HG02981 (cell line): ENCODE measurements around the gene MAPK14.

Experiments used
- ATAC-seq: cut with Tn5 transposase; IDR thresholded peaks from one replicate; pipeline ENCODE4 v1.9.1; 2021; ENCODE audit warnings: mild to moderate bottlenecking, moderate library complexity; ENCODE audit not compliant: unreplicated experiment

MAPK14 gene

DNA sequence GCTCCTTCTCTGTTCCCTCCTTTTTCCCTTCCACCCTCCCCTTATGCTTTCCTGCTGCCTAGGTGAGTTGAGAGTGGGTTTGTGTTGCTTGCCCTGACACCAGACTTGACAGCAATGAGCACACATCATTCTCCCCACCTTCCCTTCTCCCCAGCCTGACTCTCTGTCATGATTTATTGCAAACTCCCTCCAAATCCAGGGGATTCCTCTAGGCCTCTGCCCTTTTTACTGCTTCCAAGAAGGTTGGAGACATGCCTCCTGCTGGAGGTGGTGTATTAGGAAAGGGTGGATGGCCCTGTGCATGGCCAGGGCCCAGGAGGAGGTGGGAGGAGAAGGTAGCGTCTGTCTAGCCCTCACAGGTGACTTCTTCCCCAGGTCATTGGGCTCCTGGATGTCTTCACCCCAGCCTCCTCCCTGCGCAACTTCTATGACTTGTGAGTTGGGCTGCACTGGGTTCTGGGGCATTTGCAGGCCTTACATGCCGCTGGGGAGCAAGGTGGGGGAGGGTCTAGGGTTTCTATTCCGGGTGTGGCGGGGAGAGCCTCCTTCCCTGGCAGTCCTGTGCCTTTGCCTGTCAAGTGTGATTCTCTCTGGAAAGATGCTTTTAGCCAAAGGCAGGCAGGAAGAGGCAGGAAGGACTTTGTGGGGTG lies 104.8 kb downstream of the MAPK14 start:
- no peak for ATAC-seq

DNA sequence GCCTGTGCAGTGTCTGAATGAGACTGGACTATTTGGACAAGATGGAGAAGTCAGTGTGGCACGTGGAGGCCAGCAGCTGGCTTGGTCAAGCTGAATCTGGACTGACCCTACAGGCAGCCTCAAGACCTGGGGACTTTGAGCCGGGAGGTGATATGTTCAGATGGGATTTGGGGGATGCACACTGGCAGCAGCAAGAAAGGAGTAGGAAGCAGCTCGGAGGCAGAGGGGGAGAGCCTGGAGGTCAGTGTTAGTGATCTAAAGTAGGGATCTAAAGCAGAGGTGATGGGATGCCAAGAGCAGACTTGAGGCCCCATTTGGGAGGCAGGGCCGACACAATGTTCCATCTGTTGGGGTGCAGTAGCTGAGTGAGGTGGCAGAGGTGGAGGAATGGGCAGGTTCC lies 105.5 kb downstream of the MAPK14 start:
- ATAC-seq, result no peak

DNA sequence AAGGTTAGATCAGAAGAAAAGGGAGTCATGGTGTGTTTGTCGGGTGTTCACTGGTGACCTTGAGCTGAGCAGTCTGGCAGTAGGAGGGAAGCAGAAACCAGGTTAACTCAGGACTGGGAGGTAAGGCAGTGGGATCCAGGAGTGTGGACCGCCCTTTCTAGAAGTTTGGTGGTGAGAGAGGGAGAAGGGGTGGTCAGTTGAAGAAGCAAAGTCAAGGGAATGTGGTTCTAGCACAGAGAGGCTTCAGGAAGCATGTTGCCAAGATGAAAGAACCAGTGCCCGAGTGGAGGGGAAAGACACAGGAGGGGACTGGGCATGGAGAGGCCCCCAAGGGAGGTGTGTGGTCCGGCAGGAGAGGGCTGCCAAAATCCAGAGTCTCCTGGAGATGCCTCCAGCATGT lies 106.3 kb downstream of the MAPK14 start:
- no peak for ATAC-seq

DNA sequence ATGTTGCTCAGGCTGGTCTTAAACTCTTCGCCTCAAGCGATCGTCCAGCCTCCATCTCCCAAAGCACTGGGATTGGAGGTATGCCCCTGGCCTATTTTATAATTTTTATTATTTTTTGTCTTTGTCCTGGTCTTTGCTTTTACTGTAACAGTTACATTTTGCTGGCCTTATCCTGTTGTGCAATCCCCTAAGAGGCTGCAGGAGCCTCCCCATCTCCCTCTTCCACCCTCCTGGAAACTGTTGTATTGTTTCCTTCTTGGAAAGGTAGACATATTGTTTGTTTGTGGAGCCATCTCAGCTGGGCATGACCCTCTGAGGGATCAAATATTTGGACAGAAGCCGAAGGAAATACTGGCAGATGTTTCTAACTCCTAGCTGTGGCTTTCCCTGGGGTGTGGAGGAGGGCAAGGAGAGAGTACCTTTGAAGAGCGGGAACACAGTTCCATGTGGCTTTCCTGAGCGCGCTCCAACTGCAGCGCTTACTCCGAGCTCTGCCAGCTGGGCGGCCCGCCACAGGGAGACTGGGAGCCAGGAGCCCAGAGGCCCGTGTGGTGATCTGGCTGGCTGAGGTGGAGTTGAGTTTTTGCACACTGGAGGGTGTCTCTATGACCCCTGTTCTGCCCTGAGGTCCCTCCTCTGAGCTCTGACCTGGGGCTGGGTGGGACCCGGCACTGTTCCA lies 107.6 kb downstream of the MAPK14 start:
- no peak for ATAC-seq

DNA sequence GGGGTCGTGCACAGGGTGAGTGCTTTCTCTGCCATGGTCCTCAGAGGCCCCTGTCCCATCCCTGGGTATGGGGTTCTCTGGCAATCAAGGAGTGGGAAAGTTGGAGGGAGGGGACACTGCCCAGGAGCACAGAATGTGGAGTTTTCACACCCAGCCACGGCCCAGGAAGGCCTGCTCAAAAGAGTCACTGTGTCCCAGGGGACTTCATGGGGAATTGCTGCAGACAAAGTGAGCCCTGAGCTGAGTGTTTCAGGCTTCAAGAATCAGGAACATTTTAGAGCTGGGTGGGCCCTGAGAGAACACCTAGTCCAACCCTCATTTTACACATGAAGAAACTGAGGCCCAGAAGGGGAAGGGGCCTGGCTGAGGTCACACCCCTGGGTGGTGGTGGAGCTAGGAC lies 108.4 kb downstream of the MAPK14 start:
- no peak for ATAC-seq

DNA sequence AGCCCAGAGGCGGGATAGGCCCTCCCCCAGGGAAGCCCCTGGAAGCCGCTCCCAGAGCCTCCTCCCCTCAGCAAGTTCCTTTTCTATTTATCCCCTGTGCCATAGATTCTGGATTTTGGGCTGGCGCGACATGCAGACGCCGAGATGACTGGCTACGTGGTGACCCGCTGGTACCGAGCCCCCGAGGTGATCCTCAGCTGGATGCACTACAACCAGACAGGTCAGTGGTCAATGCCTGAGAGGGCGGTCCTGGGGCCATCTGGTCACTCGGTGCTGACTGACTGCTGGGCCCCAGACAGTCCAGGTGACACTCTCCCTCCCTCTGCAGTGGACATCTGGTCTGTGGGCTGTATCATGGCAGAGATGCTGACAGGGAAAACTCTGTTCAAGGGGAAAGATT lies 108.9 kb downstream of the MAPK14 start:
- ATAC-seq, result no peak

DNA sequence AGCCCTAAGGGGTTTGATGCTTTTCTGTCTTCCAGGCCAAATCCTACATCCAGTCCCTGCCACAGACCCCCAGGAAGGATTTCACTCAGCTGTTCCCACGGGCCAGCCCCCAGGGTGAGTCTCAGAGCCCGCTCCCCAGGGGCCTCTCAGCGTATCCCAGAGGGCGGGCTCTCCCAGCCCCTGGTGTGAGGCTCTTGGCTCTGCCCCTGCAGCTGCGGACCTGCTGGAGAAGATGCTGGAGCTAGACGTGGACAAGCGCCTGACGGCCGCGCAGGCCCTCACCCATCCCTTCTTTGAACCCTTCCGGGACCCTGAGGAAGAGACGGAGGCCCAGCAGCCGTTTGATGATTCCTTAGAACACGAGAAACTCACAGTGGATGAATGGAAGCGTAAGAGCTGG lies 111.1 kb downstream of the MAPK14 start:
- ATAC-seq, result no peak

DNA sequence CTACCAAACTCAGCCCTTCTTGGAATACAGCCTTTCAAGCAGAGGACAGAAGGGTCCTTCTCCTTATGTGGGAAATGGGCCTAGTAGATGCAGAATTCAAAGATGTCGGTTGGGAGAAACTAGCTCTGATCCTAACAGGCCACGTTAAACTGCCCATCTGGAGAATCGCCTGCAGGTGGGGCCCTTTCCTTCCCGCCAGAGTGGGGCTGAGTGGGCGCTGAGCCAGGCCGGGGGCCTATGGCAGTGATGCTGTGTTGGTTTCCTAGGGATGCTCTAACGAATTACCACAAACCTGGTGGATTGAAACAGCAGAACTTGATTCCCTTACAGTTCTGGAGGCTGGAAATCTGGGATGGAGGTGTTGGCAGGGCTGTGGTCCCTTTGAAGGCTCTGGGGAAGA lies 111.8 kb downstream of the MAPK14 start:
- ATAC-seq, result no peak

DNA sequence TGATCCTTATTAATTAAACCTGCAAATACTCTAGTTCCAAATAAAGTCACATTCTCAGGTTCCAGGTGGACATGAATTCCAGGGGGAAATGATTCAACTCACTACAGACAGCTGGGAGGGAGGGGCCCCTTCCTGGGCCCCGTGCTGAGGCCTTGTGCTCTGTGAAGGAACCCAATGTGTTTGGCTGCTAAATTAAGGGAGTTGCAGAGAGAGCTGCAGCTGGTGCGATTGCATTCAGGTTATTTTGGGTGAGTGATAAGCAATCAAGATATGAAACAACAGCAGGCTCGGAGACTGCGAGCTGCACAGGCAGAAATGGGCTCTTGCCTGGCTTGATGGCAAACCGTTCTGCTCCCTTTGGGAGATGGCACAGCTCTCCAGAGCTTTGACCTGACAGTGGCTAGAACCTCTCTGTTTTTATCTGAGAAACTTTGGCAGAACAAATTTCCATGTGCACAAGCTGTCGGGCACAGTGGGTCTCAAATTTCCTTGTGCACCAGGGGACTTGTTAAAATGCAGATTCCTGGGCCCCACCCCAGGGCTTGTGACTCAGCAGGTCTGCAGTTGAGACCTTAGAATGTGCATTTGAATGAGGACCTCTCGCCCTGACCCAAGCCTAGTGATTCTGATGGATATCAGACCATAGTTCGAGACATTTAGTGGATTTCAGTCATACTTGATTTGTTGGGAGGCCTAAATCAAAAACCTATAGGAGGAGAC lies 112.5 kb downstream of the MAPK14 start:
- no peak for ATAC-seq

DNA sequence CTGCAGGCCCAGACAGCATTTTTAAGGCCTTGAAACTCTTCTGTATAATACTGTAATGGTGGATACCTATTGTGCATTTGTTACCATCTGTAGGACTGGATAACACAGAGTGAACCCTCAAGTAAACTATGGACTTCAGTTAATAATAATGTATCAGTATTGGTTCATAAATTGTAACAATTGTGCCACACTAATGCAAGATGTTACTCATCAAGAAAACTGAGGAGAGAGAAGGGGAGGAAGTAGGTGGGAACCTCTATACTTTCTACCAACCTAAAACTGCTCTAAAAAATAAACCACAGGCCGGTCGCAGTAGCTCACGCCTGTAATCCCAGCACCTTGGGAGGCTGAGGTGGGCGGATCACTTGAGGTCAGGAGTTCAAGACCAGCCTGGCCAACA lies 113.5 kb downstream of the MAPK14 start:
- no peak for ATAC-seq

DNA sequence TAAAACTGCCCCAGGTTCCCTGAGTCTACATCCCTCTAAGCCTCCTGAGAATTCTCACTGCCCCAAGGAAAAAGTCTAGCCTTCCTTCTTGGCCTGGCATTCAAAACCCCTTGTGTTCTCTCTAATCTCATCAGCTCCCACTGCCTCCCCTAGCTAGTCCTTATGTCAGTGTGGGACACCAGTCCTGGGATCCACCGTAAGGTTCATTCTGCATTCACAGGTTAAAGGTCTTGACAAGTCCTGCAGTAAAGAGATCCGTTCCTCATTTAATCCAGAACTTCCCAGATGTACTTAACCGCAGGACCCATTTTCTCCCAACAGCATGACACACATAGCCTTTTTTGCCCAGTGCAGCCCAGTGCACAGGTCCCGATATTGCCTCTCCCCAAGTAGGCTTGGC lies 114.4 kb downstream of the MAPK14 start:
- no peak for ATAC-seq

DNA sequence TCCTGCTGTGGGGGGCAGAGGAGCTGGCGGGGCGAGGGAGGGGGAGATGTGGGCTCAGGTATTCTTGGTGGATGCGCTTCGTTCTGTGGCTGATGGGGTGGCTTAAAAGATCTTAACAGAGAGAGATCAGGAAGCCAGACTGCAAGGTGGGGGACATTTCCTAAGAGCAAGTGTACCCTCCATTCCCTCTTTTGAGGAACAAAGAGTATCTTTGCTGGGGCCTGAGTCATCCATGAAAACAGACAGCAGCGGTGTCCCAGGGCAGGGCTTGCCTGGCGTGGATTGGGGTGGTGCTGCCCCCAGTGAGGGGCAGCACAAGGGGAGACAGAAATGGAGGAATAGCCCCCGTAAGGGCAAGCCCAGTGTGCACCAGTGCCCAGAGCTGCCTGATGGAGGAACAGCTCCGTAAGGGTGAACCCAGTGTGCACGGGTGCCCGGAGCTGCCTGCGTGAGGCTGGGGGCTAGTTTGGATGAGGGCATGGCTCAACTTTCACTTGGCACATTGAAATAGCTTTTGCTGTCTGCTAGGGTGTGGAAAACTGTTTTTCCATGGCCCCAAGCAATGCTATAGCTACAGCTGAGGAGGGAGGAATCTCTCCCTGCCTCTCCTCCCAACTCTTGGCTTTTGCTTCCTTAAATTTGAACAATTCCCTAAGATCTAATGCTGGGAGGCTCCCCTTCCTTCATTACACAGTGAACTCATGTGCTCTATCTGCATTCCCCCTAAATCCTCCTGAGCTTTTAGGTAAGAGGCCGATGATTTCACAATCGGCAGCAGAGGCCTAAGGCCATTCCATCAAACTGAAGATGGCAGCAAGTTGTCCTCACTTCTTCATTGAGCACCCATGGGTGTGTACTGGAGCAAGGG lies 115.6 kb downstream of the MAPK14 start:
- no peak for ATAC-seq

DNA sequence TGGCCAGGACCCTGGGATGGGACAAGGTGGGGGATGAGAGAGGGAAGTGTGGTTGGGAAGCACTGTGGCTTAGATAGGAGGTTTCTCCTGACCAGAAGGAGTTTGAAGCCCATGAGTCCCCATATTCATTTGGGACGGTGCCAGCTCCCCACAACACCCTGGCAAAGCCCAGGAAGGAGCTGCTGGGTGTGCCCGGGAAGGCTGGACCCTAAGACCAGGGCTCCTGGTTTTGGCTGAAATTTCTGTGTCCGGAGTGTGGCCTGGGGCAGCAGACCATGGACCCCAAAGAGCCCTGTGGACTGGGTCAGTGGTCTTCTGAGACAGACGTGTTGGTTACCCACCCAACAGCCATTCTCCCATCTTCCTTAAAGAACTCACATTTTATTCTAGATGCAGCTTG lies 117.9 kb downstream of the MAPK14 start:
- ATAC-seq, result no peak

DNA sequence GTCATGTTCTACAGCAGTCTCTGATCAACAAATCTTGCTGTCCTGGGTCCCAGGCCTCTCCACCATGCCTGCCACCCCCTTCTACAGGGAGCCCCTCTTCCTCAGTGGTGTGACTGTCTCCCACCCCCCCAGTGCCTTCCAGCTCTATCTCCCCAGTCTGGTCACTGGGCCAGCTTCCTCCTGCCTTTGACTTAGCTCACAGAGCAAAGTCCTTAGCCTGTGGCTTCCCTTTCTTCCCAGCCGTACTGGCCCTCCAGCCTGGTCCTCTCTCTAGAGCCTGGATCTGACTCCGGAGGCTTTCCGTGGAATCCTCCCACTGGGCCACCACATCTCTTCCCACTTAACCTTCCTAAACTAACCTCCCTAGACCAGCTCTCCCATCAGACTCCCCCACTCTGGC lies 119.7 kb downstream of the MAPK14 start:
- no peak for ATAC-seq

DNA sequence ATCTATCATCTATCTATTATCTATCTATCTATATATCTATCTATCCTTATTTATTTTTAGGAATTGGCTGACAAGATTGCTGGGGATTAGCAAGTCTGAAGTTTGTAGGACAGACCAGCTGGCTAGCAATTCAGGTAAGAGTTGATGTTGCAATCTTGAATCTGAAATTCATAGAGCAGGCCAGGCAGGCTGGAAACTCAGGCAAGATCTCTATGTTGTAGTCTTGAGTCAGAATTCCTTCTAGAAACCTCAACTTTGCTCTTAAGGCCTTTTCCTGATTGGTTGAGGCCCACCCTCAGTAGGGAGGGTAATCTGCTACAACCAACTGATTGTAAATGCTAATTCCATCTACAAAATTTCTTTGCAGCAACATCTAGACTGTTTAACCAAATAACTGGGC lies 121.9 kb downstream of the MAPK14 start:
- ATAC-seq, result no peak

DNA sequence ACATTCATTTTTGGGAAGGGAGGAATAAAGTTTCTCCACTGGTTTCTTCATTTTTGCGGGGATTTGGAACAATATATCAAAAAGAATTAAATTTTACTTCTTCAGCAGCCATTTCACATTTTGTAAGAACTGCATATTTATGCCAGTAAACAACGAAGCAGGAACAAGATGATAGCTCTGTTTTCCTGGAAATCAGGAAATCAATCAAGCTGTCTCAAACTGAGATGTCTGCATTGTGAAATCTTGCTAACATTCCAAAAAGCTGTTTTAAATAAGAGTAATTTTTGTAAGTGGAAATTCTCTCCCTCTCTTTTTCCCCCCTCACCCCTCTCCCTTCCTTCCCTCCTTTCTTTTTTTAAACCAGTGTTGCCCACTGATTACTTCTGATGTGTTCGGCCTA lies 122.7 kb downstream of the MAPK14 start:
- ATAC-seq, result no peak

DNA sequence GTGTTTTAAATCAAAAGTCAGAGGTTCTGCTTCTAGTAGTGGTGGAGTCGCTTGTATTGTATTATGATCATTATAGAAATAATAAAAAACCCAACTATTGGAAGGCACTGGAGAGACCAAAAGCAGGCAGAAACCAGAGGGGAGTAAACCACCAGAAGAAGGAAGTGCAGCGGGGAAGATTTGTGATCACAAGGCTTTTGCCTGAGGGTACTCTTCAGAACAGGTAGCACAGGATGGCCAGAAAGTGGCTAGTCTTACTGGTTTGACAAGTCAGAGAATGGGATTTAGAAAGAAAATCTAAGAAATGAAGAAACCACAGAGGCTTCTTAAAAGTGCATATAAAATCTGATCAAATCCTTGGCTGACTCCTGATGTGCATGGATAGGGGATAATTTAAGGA lies 126.7 kb downstream of the MAPK14 start:
- ATAC-seq, result no peak

DNA sequence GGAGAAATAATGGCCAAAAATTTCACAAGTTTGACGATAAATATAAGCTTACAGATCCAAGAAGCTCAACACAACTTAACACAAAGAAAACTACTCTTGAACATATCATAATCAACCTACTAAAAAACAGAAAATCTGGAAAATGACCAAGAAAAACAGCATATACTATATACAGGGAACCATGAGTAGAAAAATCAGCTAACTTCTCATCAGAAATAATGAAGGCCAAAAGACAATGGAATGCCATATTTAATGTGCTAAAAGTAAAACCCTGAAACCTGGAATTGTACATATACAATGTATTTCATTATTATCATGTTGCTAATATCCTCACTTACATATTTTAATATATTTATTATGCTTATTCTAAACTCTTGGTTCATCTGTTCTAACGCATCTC lies 128.1 kb downstream of the MAPK14 start:
- ATAC-seq, result no peak

DNA sequence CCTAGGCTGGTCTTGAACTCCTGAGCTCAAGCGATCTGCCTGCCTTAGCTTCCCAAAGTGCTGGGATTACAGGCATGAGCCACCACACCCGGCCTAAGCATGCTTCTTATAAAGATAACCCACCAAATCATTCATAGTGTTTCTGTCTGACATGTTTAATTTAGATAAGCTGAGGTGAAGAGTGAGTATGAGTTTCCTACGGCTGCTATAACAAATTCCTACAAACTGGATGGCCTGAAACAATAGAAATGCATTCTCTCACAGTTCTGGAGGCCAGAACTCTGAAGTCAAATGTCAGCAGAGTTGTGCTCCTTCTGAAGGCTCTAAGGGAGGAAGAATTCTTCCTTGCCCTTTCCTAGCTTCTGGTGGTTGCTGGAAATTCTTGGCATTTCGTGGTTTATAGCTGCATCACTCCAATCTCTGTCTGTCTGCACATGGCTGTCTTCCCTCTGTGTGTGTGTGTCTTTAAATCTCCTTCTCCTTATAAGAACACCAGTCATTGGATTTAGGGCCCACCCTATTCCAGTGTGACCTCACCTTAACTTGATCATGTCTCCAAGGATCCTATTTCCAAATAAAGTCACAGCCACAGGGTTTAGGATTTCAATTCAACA lies 132.6 kb downstream of the MAPK14 start:
- ATAC-seq, result no peak
